GM19025 (cell line): Measurements from ENCODE around the gene STIM1.
"Not testable (repeated sequence)": the region's sequence is repeated elsewhere in the genome, so short reads cannot be mapped to it uniquely, and the experiment has no call there.

Source experiments
- ATAC-seq: cut with Tn5 transposase; IDR thresholded peaks from one replicate; pipeline ENCODE4 v1.9.1; 2021; ENCODE audit warnings: mild to moderate bottlenecking, low read depth, moderate library complexity; ENCODE audit not compliant: unreplicated experiment

STIM1 gene

GRCh38 chr11:3854977-3855807, at the start of gene STIM1:
STIM1 (plus strand) TSS chr11:3855664; CDS start chr11:3856271, 607 bp downstream.
- ATAC-seq = peak; percentile 63

GRCh38 chr11:3807909-3808860, 47.3 kb upstream of the STIM1 start, which contains the start of gene PGAP2:
PGAP2 (plus strand) TSS chr11:3808560; CDS start chr11:3811260, 2,700 bp downstream.
- ATAC-seq = peak; percentile 75

- ATAC-seq = peak; percentile 59
Measured at GRCh38 chr11:3808861-3809623, 46.4 kb upstream of the STIM1 start.

GRCh38 chr11:3809624-3809928, 45.9 kb upstream of the STIM1 start:
- ATAC-seq = no peak

- no peak for ATAC-seq
Measured at GRCh38 chr11:3810446-3810845, 45.0 kb upstream of the STIM1 start.

DNA sequence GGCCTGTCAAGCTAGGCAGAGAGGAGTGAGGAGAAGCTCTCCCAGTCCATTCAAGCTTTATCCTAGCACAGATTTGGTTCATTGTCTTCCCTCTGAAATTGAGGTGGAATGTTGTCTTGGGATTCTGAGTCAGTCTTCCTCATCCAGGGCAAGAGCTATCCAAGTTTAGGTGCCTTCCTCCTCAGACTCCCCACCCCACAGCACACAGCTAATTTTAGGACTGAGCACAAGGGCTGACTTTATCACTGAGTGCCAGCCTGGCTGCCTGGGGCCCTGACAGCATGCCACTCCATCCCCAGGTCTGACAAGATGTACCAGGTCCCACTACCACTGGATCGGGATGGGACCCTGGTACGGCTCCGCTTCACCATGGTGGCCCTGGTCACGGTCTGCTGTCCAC, 44.5 kb upstream of the STIM1 start:
- ATAC-seq = no peak

- ATAC-seq = not testable (repeated sequence)
Measured at GRCh38 chr11:3814832-3815231, 40.6 kb upstream of the STIM1 start.

- no peak for ATAC-seq
Measured at GRCh38 chr11:3815845-3816244, 39.6 kb upstream of the STIM1 start.

DNA sequence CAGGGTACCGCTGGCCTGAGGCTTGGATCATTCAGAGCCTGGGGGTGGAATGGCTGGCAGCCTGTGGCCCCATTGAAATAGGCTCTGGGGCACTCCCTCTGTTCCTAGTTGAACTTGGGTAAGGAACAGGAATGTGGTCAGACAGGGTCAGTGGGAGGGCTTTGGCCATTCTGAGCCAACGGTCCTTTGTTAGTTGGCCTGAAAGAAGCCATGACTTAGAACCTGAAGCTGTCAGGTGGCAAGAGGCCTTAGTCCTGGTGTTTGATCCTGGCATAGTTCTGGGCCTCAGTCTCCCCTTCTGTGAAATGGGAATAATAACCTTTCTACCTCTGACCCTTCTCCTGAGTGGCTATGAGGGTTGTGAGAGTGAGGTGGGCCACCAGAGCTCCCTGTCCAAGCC, 38.8 kb upstream of the STIM1 start:
- ATAC-seq = no peak

GRCh38 chr11:3817181-3817800, 38.2 kb upstream of the STIM1 start:
- ATAC-seq = no peak

DNA sequence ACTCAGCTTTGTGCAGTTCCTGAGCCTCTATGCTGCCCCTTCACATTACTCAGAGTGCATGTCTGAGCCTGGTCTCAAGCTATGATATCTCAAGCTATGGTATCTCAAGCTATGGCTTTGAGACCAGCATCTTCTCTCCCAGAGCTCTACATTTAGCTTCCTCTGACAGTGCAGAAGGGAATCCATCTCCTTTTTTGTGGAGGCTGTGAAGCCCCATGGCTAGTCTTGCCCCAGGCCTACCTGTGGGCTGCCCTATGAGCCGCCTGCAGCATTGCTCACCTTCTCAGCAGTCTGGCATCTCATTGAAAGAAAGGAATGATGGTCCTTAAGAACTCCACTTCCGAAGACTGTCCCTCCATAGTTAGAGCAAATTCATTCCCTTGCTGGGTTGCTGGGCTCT, 34.5 kb upstream of the STIM1 start:
- ATAC-seq = no peak

DNA sequence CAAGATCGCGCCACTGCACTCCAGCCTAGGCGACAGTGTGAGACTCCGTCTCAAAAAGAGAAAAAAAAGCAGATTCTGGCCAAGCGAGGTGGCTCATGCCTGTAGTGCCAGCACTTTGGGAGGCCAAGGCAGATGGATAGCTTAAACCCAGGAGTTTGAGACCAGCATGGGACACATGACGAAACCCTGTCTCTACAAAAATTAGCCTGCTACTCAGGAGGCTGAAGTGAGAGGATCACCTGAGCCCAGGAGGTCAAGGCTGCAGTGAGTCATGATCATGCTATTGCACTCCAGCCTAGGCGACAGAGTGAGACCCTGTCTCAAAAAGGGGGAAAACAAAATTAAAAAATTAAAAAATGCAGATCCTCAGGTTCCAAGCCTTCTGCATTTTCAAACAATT, 33.2 kb upstream of the STIM1 start:
- no peak for ATAC-seq

- no peak for ATAC-seq
Measured at GRCh38 chr11:3823303-3823702, 32.2 kb upstream of the STIM1 start.

- no peak for ATAC-seq
Measured at GRCh38 chr11:3823762-3824506, 31.5 kb upstream of the STIM1 start.

- ATAC-seq = no peak
Measured at GRCh38 chr11:3824714-3825472, 30.6 kb upstream of the STIM1 start.

- ATAC-seq = no peak
Measured at GRCh38 chr11:3825473-3826154, 29.9 kb upstream of the STIM1 start.

- ATAC-seq = no peak
Measured at GRCh38 chr11:3826721-3827120, 28.7 kb upstream of the STIM1 start.

DNA sequence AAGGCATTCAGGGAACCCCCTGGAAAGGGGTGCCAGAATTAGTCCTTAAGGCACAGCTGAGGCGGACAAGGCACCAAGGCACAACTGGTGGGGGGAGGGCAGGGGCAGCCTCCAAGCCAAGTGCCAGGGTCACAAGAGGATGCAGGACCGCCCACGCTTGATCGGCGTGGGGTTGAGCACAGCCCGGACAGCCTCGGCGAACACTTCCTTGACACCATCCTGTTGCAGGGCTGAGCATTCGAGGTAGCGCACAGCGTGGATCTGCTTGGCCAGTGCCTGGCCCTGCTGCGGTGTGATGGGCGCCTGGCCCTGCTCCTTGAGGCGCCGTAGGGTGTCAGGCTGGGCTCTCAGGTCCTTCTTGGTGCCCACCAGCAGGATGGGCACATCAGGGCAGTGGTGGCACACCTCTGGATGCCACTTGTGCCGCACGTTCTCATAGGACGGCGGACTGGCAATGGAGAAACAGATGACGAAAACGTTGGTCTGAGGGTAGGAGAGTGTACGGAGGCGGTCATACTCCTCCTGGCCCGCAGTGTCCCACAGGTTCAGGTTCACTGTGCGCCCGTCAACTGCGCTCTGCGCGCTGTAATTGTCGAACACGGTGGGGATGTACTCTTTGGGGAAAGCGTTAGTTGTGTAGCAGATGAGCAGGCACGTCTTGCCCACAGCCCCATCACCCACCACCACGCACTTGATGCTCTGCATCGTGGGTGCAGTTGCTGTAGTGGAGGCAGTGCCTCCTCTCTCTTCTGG, 27.9 kb upstream of the STIM1 start:
- ATAC-seq = no peak
